Measurements from ENCODE around the gene PTOV1.
A peak's percentile ranks its signal among the peaks of the same experiment; 100 is the strongest.

Gene PTOV1

GRCh38 chr19:49904136-49904535 lies 53.2 kb downstream of the PTOV1 start:
- Histone ChIP-seq H3K4me3 (ENCODE audit: low read length) (peak overlapping the region; percentile 47), H3K9ac (ENCODE audit: low read length) (peak overlapping the region; percentile 69), H3K36me3 (replicated peaks; ENCODE audit: low read depth, low read length) (peaks cover 32% of the 10 kb centered on the region), H3K4me1 (ENCODE audit: low read length) (peaks cover 95% of the 10 kb centered on the region), H3K27me3 (ENCODE audit: low read depth, low read length) (no peaks in the 10 kb centered on the region), H3K79me2 (ENCODE audit: low read length) (peaks cover 22% of the 10 kb centered on the region), H3K4me2 (ENCODE audit: low read length) (peak overlapping the region; percentile 77), H4K20me1 (ENCODE audit: insufficient read depth, low read length) (no peaks in the 10 kb centered on the region), H3K9me3 (ENCODE audit: insufficient read depth, low read length) (no peaks in the 10 kb centered on the region), H2AFZ (ENCODE audit: low read depth, low read length) (peak overlapping the region; percentile 78), H3K27ac (ENCODE audit: low read length) (peak overlapping the region; percentile 79)
- TF ChIP-seq, protein P1, sequence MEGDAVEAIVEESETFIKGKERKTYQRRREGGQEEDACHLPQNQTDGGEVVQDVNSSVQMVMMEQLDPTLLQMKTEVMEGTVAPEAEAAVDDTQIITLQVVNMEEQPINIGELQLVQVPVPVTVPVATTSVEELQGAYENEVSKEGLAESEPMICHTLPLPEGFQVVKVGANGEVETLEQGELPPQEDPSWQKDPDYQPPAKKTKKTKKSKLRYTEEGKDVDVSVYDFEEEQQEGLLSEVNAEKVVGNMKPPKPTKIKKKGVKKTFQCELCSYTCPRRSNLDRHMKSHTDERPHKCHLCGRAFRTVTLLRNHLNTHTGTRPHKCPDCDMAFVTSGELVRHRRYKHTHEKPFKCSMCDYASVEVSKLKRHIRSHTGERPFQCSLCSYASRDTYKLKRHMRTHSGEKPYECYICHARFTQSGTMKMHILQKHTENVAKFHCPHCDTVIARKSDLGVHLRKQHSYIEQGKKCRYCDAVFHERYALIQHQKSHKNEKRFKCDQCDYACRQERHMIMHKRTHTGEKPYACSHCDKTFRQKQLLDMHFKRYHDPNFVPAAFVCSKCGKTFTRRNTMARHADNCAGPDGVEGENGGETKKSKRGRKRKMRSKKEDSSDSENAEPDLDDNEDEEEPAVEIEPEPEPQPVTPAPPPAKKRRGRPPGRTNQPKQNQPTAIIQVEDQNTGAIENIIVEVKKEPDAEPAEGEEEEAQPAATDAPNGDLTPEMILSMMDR (IDR thresholded peaks at IDR 0.05; ENCODE audit: low read depth, low read length), result no peak
- TF ChIP-seq EZH2phosphoT487 (IDR thresholded peaks at IDR 0.05; ENCODE audit: low read depth), result no peak

GRCh38 chr19:49906879-49907564 lies 56.1 kb downstream of the PTOV1 start:
- no peaks in the 10 kb centered on the region for H3K27me3 ChIP-seq (ENCODE audit: low read depth, low read length)
- peak overlapping the region; percentile 3; the same call in 1 of the 2 replicates for H3K4me2 ChIP-seq (ENCODE audit: low read length)
- peaks cover 39% of the 10 kb centered on the region for H3K79me2 ChIP-seq (ENCODE audit: low read length)
- peaks cover 96% of the 10 kb centered on the region for H3K4me1 ChIP-seq (ENCODE audit: low read length)
- peak overlapping the region; percentile 23 for H3K27ac ChIP-seq (ENCODE audit: low read length)
- TF ChIP-seq, protein P1 (IDR thresholded peaks at IDR 0.05; ENCODE audit: low read depth, low read length), result no peak
- TF ChIP-seq EZH2phosphoT487 (IDR thresholded peaks at IDR 0.05; ENCODE audit: low read depth), result no peak
- no peaks in the 10 kb centered on the region for H3K9me3 ChIP-seq (ENCODE audit: insufficient read depth, low read length)
- H2AFZ ChIP-seq (ENCODE audit: low read depth, low read length), result no peak overlapping the region
- H3K36me3 ChIP-seq (replicated peaks; ENCODE audit: low read depth, low read length), result peaks cover 50% of the 10 kb centered on the region
- no peak overlapping the region for H3K4me3 ChIP-seq (ENCODE audit: low read length)
- H3K9ac ChIP-seq (ENCODE audit: low read length), result no peak overlapping the region
- H4K20me1 ChIP-seq (ENCODE audit: insufficient read depth, low read length), result no peaks in the 10 kb centered on the region

GRCh38 chr19:49907745-49908446 lies 56.9 kb downstream of the PTOV1 start:
- Histone ChIP-seq H3K4me3 (ENCODE audit: low read length) (no peak overlapping the region), H3K36me3 (replicated peaks; ENCODE audit: low read depth, low read length) (peaks cover 56% of the 10 kb centered on the region), H3K9me3 (ENCODE audit: insufficient read depth, low read length) (no peaks in the 10 kb centered on the region), H3K27ac (ENCODE audit: low read length) (peak overlapping the region; percentile 23), H3K9ac (ENCODE audit: low read length) (no peak overlapping the region), H3K27me3 (ENCODE audit: low read depth, low read length) (no peaks in the 10 kb centered on the region), H4K20me1 (ENCODE audit: insufficient read depth, low read length) (no peaks in the 10 kb centered on the region), H2AFZ (ENCODE audit: low read depth, low read length) (no peak overlapping the region), H3K79me2 (ENCODE audit: low read length) (peaks cover 46% of the 10 kb centered on the region), H3K4me1 (ENCODE audit: low read length) (peaks cover 96% of the 10 kb centered on the region), H3K4me2 (ENCODE audit: low read length) (no peak overlapping the region)
- TF ChIP-seq, protein P1 (IDR thresholded peaks at IDR 0.05; ENCODE audit: low read depth, low read length), result no peak
- no peak for TF ChIP-seq EZH2phosphoT487 (IDR thresholded peaks at IDR 0.05; ENCODE audit: low read depth)

Data from OCI-LY3 (cell line).